Upper lobe of right lung (tissue), 1 donor: ENCODE results near the gene SPDL1. TPM values are rescaled to one million over a fixed set of nuclear protein-coding genes. Genes with fewer than 3 reads are reported as not detected.

Experiments used
- ATAC-seq: fragments of 200-7000 bp; cut with Tn5 transposase; one replicate; pipeline ENCODE4 v1.9.1; 2020; ENCODE audit warnings: mild to moderate bottlenecking, moderate library complexity
- DNase-seq: peaks from one replicate; pipeline ENCODE4 v3.0.0-alpha.2; 2020
- H3K27ac ChIP-seq: fragments of 200-600 bp; one replicate; pipeline ENCODE4 v1.8.0; 2022
- H3K27me3 ChIP-seq: fragments of 200-600 bp; one replicate; pipeline ENCODE4 v1.8.0; 2022; ENCODE audit warnings: mild to moderate bottlenecking
- H3K36me3 ChIP-seq: fragments of 200-600 bp; one replicate; pipeline ENCODE4 v1.8.0; 2022
- H3K4me1 ChIP-seq: fragments of 200-600 bp; one replicate; pipeline ENCODE4 v1.8.0; 2022
- H3K4me3 ChIP-seq: fragments of 200-600 bp; one replicate; pipeline ENCODE4 v1.8.0; 2022; ENCODE audit warnings: mild to moderate bottlenecking
- H3K9me3 ChIP-seq: fragments of 200-600 bp; one replicate; pipeline ENCODE4 v1.8.0; 2022
- CTCF ChIP-seq: fragments of 200-600 bp; IDR thresholded peaks from one replicate; pipeline ENCODE4 v1.8.0; 2022; ENCODE audit warnings: antibody characterized with exemption
- intact Hi-C: fragments of 100-400 bp; cut with DNase I; formaldehyde crosslinking; loops from one replicate; pipeline ENCODE4 v1.11.0; 2022
- total RNA-seq: library from RNA; stranded (reverse); fragmentation: NEBNext Ultra II Directional; extraction: Animal tissue kit (Norgen Biotek cat#: 25700); gene quantifications from one replicate; pipeline ENCODE4 v1.2.1, GENCODE V29; 2021
- donor health status: DM: no; HTN: yes; CAD: no; lungs with severe emphysema.

Gene SPDL1
- total RNA-seq, 1 donor from 2014 or later, result 3.5 TPM

- DNase-seq, result no peak
- no peaks in the 10 kb centered on the region for H3K9me3 ChIP-seq
- no peaks in the 10 kb centered on the region for H3K4me1 ChIP-seq
- TF ChIP-seq CTCF, result no peak
- ATAC-seq, result no peak
- H3K27ac ChIP-seq, result no peak overlapping the region
- H3K36me3 ChIP-seq, result no peaks in the 10 kb centered on the region
- H3K27me3 ChIP-seq, result peaks cover 13% of the 10 kb centered on the region
- intact Hi-C loops, result no loop called here
- no peak overlapping the region for H3K4me3 ChIP-seq
These were observed 9.4 kb upstream of the SPDL1 start for GRCh38 chr5:169574134-169574646.

GRCh38 chr5:169576181-169576598, 7.4 kb upstream of the SPDL1 start:
- H3K4me1 ChIP-seq, result no peaks in the 10 kb centered on the region
- no peaks in the 10 kb centered on the region for H3K9me3 ChIP-seq
- DNase-seq (no peak), ATAC-seq (no peak)
- H3K4me3 ChIP-seq, result no peak overlapping the region
- peaks cover 13% of the 10 kb centered on the region for H3K27me3 ChIP-seq
- intact Hi-C loops, result no loop called here
- TF ChIP-seq CTCF, result no peak
- no peak overlapping the region for H3K27ac ChIP-seq
- no peaks in the 10 kb centered on the region for H3K36me3 ChIP-seq

GRCh38 chr5:169577951-169578350, 5.6 kb upstream of the SPDL1 start:
- Histone ChIP-seq H3K4me1 (no peaks in the 10 kb centered on the region), H3K36me3 (no peaks in the 10 kb centered on the region), H3K9me3 (no peaks in the 10 kb centered on the region), H3K4me3 (no peak overlapping the region), H3K27ac (no peak overlapping the region), H3K27me3 (peaks cover 13% of the 10 kb centered on the region)
- DNase-seq (no peak), ATAC-seq (no peak)
- intact Hi-C loops, result no loop called here
- no peak for TF ChIP-seq CTCF

GRCh38 chr5:169580964-169581363, 2.6 kb upstream of the SPDL1 start:
- Histone ChIP-seq H3K27ac (no peak overlapping the region), H3K27me3 (peaks cover 5% of the 10 kb centered on the region), H3K9me3 (no peaks in the 10 kb centered on the region), H3K4me1 (peaks cover 7% of the 10 kb centered on the region), H3K36me3 (no peaks in the 10 kb centered on the region), H3K4me3 (no peak overlapping the region)
- ATAC-seq, result no peak
- no peak for DNase-seq
- intact Hi-C loops, result no loop called here
- no peak for TF ChIP-seq CTCF

GRCh38 chr5:169581580-169582227, 1.9 kb upstream of the SPDL1 start:
- no peak for DNase-seq
- Histone ChIP-seq H3K4me1 (peaks cover 7% of the 10 kb centered on the region), H3K9me3 (no peaks in the 10 kb centered on the region), H3K36me3 (no peaks in the 10 kb centered on the region), H3K27me3 (no peaks in the 10 kb centered on the region), H3K4me3 (no peak overlapping the region), H3K27ac (no peak overlapping the region)
- peak; percentile 61 for ATAC-seq
- intact Hi-C loops, result no loop called here
- TF ChIP-seq CTCF, result peak; percentile 88

GRCh38 chr5:169583101-169583423, 511 bp upstream of the SPDL1 start:
- Histone ChIP-seq H3K9me3 (no peaks in the 10 kb centered on the region), H3K36me3 (no peaks in the 10 kb centered on the region), H3K4me1 (peaks cover 7% of the 10 kb centered on the region), H3K4me3 (peak overlapping the region; percentile 80), H3K27ac (peak overlapping the region; percentile 63), H3K27me3 (no peaks in the 10 kb centered on the region)
- no peak for DNase-seq
- intact Hi-C loops, result no loop called here
- peak; percentile 34 for ATAC-seq
- no peak for TF ChIP-seq CTCF
